Natural killer cell treated with Interleukin-12 subunit alpha and Interleukin-12 subunit beta and Interleukin-15 and Interleukin-18, amount 100 ng/mL, for 72 hours (primary cell): ENCODE data around the gene PCDHGA7. TPM values are rescaled to one million over a fixed set of nuclear protein-coding genes. Genes with fewer than 3 reads are reported as not detected.
A peak's percentile ranks its signal among the peaks of the same experiment; 100 is the strongest.
"Not testable (repeated sequence)": the region's sequence is repeated elsewhere in the genome, so short reads cannot be mapped to it uniquely, and the experiment has no call there.

ENCODE experiments used
- ATAC-seq, 2 donors: fragments of 150-1000 bp; cut with Tn5 transposase in 1 of 2; sonication (Bioruptor Pico), chemical (Tn5 transposase) in 1 of 2; 2 replicates each; pipeline ENCODE4 v1.10.0; 2021
- DNase-seq: peaks from one replicate; pipeline ENCODE4 v3.0.0; 2022; ENCODE audit warnings: low spot score
- H3K27ac Mint-ChIP-seq, 2 donors: 1 replicate in 1 of 2; 2 replicates in 1 of 2; pipeline ENCODE4 v1.8.0; 2022; ENCODE audit warnings: mixed read lengths in 2 of 2, mild to moderate bottlenecking in 1 of 2, moderate library complexity in 1 of 2
- H3K27me3 Mint-ChIP-seq, 2 donors: 1 replicate in 1 of 2; 2 replicates in 1 of 2; pipeline ENCODE4 v1.8.0; 2022; ENCODE audit warnings: mixed read lengths in 2 of 2
- H3K36me3 Mint-ChIP-seq: one replicate; pipeline ENCODE4 v1.8.0; 2022; ENCODE audit warnings: mixed read lengths
- H3K4me1 Mint-ChIP-seq, 2 donors: 1 replicate in 1 of 2; 2 replicates in 1 of 2; pipeline ENCODE4 v1.8.0; 2022; ENCODE audit warnings: low read depth in 2 of 2, mixed read lengths in 2 of 2, mild to moderate bottlenecking in 1 of 2
- H3K4me3 Mint-ChIP-seq: one replicate; pipeline ENCODE4 v1.8.0; 2022; ENCODE audit warnings: mixed read lengths
- H3K9me3 Mint-ChIP-seq: 2 replicates; pipeline ENCODE4 v1.8.0; 2022; ENCODE audit warnings: mixed read lengths
- total RNA-seq, 2 donors: library from RNA; stranded (reverse); gene quantifications; one replicate each; pipeline ENCODE4 v1.2.3, GENCODE V29; 2022

PCDHGA7 gene
- total RNA-seq, 2 donors from 2014 or later: 0.10 to 0.25 TPM

GRCh38 chr5:141419074-141419880, 36.7 kb downstream of the PCDHGA7 start:
- ATAC-seq (no peak), DNase-seq (no peak)
- Mint-ChIP-seq H3K4me1 (peaks cover 10 to 34% of the 10 kb centered on the region in 2 donors), H3K4me3 (no peak overlapping the region), H3K27me3 (peaks cover 33 to 70% of the 10 kb centered on the region in 2 donors), H3K9me3 (peaks cover 7% of the 10 kb centered on the region), H3K27ac (no peak overlapping the region), H3K36me3 (peaks cover 23% of the 10 kb centered on the region)

DNA sequence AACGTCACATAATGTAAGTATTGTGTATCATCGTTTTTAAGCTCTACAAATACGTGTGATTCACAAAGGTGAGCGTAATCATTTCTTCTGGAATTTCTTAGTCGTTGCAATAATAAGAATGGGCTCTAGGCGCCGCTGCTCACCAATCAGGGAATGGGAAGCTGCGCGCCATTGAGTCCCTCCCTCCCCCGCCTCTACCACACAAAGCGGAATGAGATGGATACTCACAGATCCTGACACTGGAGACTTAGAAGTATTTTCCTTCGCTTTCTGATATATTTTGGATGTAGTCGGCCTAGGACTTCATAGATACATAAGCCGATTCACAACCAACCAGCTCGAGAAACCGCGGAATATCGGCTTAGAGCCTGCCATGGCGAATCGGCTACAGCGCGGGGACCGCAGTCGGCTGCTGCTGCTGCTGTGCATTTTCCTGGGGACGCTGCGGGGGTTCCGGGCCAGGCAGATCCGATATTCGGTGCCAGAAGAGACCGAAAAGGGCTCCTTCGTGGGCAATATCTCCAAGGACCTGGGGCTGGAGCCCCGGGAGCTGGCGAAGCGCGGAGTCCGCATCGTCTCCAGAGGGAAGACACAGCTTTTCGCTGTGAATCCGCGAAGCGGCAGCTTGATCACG, 38.4 kb downstream of the PCDHGA7 start, which contains the start of gene PCDHGA11:
TSS of gene PCDHGA11 (plus strand) at position 197 of the 634 bp plus-strand sequence. CDS start at position 374, 177 bp downstream.
- H3K4me3 Mint-ChIP-seq: peak within 1 kb of the TSS; percentile 79
- H3K27ac Mint-ChIP-seq: no peak within 1 kb of the TSS
- peaks cover 7% of the 10 kb centered on the region for H3K9me3 Mint-ChIP-seq
- ATAC-seq (peak; percentile 50 to 62), DNase-seq (no peak)
- H3K36me3 Mint-ChIP-seq: peaks cover 20% of the 10 kb centered on the region
- peaks cover 36 to 66% of the 10 kb centered on the region in 2 donors for H3K27me3 Mint-ChIP-seq
- H3K4me1 Mint-ChIP-seq: peaks cover 6 to 23% of the 10 kb centered on the region in 2 donors

DNA sequence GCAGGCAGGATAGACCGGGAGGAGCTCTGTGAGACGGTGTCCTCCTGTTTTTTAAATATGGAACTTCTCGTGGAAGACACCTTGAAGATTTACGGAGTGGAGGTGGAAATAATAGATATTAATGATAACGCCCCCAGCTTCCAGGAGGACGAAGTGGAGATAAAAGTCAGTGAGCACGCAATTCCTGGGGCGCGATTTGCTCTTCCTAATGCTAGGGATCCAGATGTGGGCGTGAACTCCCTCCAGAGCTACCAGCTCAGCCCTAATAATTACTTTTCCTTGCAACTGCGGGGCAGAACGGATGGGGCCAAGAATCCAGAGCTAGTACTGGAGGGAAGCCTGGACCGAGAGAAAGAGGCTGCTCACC, 38.9 kb downstream of the PCDHGA7 start:
- Mint-ChIP-seq H3K9me3 (peaks cover 7% of the 10 kb centered on the region), H3K27me3 (peaks cover 36 to 61% of the 10 kb centered on the region in 2 donors), H3K4me1 (peaks cover 6 to 23% of the 10 kb centered on the region in 2 donors), H3K4me3 (peak overlapping the region; percentile 79), H3K36me3 (peaks cover 20% of the 10 kb centered on the region), H3K27ac (no peak overlapping the region)
- ATAC-seq (no peak), DNase-seq (no peak)

DNA sequence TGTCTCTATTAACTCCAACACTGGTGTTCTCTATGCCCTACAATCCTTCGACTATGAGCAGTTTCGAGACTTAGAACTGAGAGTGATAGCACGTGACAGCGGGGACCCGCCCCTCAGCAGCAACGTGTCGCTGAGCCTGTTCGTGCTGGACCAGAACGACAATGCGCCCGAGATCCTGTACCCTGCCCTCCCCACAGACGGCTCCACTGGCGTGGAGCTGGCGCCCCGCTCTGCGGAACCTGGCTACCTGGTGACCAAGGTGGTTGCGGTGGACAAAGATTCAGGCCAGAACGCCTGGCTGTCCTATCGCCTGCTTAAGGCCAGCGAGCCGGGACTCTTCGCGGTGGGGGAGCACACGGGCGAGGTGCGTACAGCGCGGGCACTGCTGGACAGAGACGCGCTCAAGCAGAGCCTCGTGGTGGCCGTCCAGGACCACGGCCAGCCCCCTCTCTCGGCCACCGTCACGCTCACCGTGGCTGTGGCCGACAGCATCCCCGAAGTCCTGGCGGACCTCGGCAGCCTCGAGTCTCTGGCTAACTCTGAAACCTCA, 40.3 kb downstream of the PCDHGA7 start:
- DNase-seq: no peak
- Mint-ChIP-seq H3K36me3 (peaks cover 18% of the 10 kb centered on the region), H3K27ac (no peak overlapping the region), H3K9me3 (peaks cover 7% of the 10 kb centered on the region), H3K4me3 (peak overlapping the region; percentile 18), H3K4me1 (peaks cover 5 to 21% of the 10 kb centered on the region in 2 donors), H3K27me3 (peaks cover 38 to 58% of the 10 kb centered on the region in 2 donors)
- no peak for ATAC-seq

- no peak overlapping the region for H3K27ac Mint-ChIP-seq
- H3K4me1 Mint-ChIP-seq: peaks cover 7 to 14% of the 10 kb centered on the region in 2 donors
- no peaks in the 10 kb centered on the region for H3K9me3 Mint-ChIP-seq
- DNase-seq (no peak), ATAC-seq (peak in 1 of 2 donors; percentile 31)
- peaks cover 29% of the 10 kb centered on the region for H3K36me3 Mint-ChIP-seq
- peaks cover 38 to 48% of the 10 kb centered on the region in 2 donors for H3K27me3 Mint-ChIP-seq
- H3K4me3 Mint-ChIP-seq: no peak overlapping the region
These were observed 45.4 kb downstream of the PCDHGA7 start for GRCh38 chr5:141427783-141428426.

DNA sequence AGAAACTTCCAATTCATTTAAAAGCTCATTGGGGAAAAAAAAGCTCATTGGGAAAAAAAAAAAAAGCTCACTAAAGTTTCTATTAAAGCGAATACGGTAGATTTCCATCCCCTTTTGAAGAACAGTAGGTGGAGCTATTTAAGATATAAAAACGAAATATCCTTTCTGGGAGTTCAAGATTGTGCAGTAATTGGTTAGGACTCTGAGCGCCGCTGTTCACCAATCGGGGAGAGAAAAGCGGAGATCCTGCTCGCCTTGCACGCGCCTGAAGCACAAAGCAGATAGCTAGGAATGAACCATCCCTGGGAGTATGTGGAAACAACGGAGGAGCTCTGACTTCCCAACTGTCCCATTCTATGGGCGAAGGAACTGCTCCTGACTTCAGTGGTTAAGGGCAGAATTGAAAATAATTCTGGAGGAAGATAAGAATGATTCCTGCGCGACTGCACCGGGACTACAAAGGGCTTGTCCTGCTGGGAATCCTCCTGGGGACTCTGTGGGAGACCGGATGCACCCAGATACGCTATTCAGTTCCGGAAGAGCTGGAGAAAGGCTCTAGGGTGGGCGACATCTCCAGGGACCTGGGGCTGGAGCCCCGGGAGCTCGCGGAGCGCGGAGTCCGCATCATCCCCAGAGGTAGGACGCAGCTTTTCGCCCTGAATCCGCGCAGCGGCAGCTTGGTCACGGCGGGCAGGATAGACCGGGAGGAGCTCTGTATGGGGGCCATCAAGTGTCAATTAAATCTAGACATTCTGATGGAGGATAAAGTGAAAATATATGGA, 48.0 kb downstream of the PCDHGA7 start, which contains the start of gene PCDHGA12:
TSS of gene PCDHGA12 (plus strand) at position 176 of the 782 bp plus-strand sequence. CDS start at position 429, 253 bp downstream.
- peak within 1 kb of the TSS; percentile 90 for H3K4me3 Mint-ChIP-seq
- DNase-seq: no peak
- peaks cover 2% of the 10 kb centered on the region for H3K9me3 Mint-ChIP-seq
- ATAC-seq: peak in 1 of 2 donors; percentile 66
- H3K27me3 Mint-ChIP-seq: peaks cover 43% of the 10 kb centered on the region in 2 donors
- peaks cover 7 to 14% of the 10 kb centered on the region in 2 donors for H3K4me1 Mint-ChIP-seq
- H3K36me3 Mint-ChIP-seq: peaks cover 27% of the 10 kb centered on the region
- H3K27ac Mint-ChIP-seq: peak within 1 kb of the TSS; percentile 22 to 61

DNA sequence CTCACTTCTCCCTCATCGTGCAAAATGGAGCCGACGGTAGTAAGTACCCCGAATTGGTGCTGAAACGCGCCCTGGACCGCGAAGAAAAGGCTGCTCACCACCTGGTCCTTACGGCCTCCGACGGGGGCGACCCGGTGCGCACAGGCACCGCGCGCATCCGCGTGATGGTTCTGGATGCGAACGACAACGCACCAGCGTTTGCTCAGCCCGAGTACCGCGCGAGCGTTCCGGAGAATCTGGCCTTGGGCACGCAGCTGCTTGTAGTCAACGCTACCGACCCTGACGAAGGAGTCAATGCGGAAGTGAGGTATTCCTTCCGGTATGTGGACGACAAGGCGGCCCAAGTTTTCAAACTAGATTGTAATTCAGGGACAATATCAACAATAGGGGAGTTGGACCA, 48.7 kb downstream of the PCDHGA7 start:
- Mint-ChIP-seq H3K9me3 (peaks cover 2% of the 10 kb centered on the region), H3K27ac (peak overlapping the region in 1 of 2 donors; percentile 22)
- peak in 1 of 2 donors; percentile 48 for ATAC-seq

GRCh38 chr5:141432308-141432707, 49.8 kb downstream of the PCDHGA7 start:
- H3K27ac Mint-ChIP-seq, H3K9me3 Mint-ChIP-seq, ATAC-seq, DNase-seq: not testable (repeated sequence)
- Mint-ChIP-seq H3K36me3 (peaks cover 27% of the 10 kb centered on the region), H3K4me1 (peaks cover 7 to 14% of the 10 kb centered on the region in 2 donors), H3K4me3 (peak overlapping the region; percentile 90), H3K27me3 (peaks cover 37 to 43% of the 10 kb centered on the region in 2 donors)

More for the DNA sequence above, 48.7 kb downstream of the PCDHGA7 start:
- peaks cover 43% of the 10 kb centered on the region in 2 donors for H3K27me3 Mint-ChIP-seq
- H3K4me1 Mint-ChIP-seq: peaks cover 7 to 14% of the 10 kb centered on the region in 2 donors
- no peak for DNase-seq
- H3K36me3 Mint-ChIP-seq: peaks cover 27% of the 10 kb centered on the region
- peak overlapping the region; percentile 90 for H3K4me3 Mint-ChIP-seq

DNA sequence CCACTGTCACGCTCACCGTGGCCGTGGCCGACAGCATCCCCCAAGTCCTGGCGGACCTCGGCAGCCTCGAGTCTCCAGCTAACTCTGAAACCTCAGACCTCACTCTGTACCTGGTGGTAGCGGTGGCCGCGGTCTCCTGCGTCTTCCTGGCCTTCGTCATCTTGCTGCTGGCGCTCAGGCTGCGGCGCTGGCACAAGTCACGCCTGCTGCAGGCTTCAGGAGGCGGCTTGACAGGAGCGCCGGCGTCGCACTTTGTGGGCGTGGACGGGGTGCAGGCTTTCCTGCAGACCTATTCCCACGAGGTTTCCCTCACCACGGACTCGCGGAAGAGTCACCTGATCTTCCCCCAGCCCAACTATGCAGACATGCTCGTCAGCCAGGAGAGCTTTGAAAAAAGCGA, 50.2 kb downstream of the PCDHGA7 start:
- H3K4me3 Mint-ChIP-seq, DNase-seq, H3K27ac Mint-ChIP-seq, H3K9me3 Mint-ChIP-seq, ATAC-seq: not testable (repeated sequence)
- Mint-ChIP-seq H3K27me3 (peaks cover 37 to 43% of the 10 kb centered on the region in 2 donors), H3K36me3 (peaks cover 27% of the 10 kb centered on the region), H3K4me1 (peaks cover 7 to 14% of the 10 kb centered on the region in 2 donors)

GRCh38 chr5:141434006-141434405, 51.5 kb downstream of the PCDHGA7 start:
- peaks cover 32 to 38% of the 10 kb centered on the region in 2 donors for H3K27me3 Mint-ChIP-seq

More at GRCh38 chr5:141434006-141434405, 51.5 kb downstream of the PCDHGA7 start:
- peaks cover 7 to 14% of the 10 kb centered on the region in 2 donors for H3K4me1 Mint-ChIP-seq
- peaks cover 27% of the 10 kb centered on the region for H3K36me3 Mint-ChIP-seq
- no peak overlapping the region for H3K4me3 Mint-ChIP-seq
- ATAC-seq (no peak), DNase-seq (no peak)
- no peak overlapping the region for H3K27ac Mint-ChIP-seq
- peaks cover 2% of the 10 kb centered on the region for H3K9me3 Mint-ChIP-seq
